ENCODE data around the gene PIF1. TPM values are rescaled to one million over a fixed set of nuclear protein-coding genes. Genes with fewer than 3 reads are reported as not detected.

PIF1 gene
- total and polyA plus RNA-seq, 2 of the 4 experiments (the other 2 are of a cell fraction) = 3.9 to 19.9 TPM

- H3K9me1 ChIP-seq (ENCODE audit: insufficient read depth, low read length) = no peaks in the 10 kb centered on the region
- ATAC-seq (ENCODE audit: low read depth) = no peak
- CTCF ChIA-PET = interaction anchor here (0.6 to 1.7 kb wide), 9 partner anchors 8 to 1013 kb away, joined by 3 to 11 read pairs (median 4); partner anchors contain the start of gene PIF1
These were observed 16.5 kb downstream of the PIF1 start for GRCh38 chr15:64808785-64809453.

More at GRCh38 chr15:64808785-64809453, 16.5 kb downstream of the PIF1 start:
- no peak for DNase-seq
- BruUV-seq (replicated peaks) = no TSS peak
- H3K9me3 ChIP-seq (ENCODE audit: control insufficient read depth, insufficient read depth, low read length) = no peaks in the 10 kb centered on the region
- TF ChIP-seq POLR2A (IDR thresholded peaks at IDR 0.05; ENCODE audit: low read depth, low read length) (no peak), SMC3 (IDR thresholded peaks at IDR 0.05; ENCODE audit: low read depth, low read length) (no peak), CHD1 (IDR thresholded peaks at IDR 0.05; ENCODE audit: low read depth, low read length) (no peak), CTCF (conservative IDR thresholded peaks at IDR 0.05; ENCODE audit: low read depth, low read length) (no peak), MAFK (IDR thresholded peaks at IDR 0.05; ENCODE audit: low read depth, low read length) (peak; percentile 54)
- H3K27me3 ChIP-seq (ENCODE audit: control insufficient read depth, insufficient read depth, low read length) = no peaks in the 10 kb centered on the region; the same call in 1 of the 2 replicates
- H3K4me2 ChIP-seq (ENCODE audit: low read depth, low read length) = no peak overlapping the region
- H4K20me1 ChIP-seq (ENCODE audit: insufficient read depth, low read length) = no peaks in the 10 kb centered on the region
- H2AFZ ChIP-seq (replicated peaks; ENCODE audit: low read length, poor library complexity) = no peak overlapping the region
- H3K23ac ChIP-seq (ENCODE audit: low read depth, low read length) = no peak overlapping the region
- no peak overlapping the region for H2AK5ac ChIP-seq (ENCODE audit: low read depth, low read length)
- in situ Hi-C loops (cut with MboI; ENCODE audit: low sequenced_read_pairs) (no loop called here), intact Hi-C loops (cut with micrococcal nuclease) (no loop called here), dilution Hi-C loops (cut with HindIII; ENCODE audit: low sequenced_read_pairs, unreplicated experiment) (no loop called here)
- no peaks in the 10 kb centered on the region for H3K36me3 ChIP-seq (ENCODE audit: control insufficient read depth, insufficient read depth, low read length)
- POLR2A ChIA-PET (ENCODE audit: unreplicated experiment) = interaction anchor here (0.6 kb wide), 1 partner anchor 74 kb away, joined by 4 read pairs; no protein-coding TSS in a partner anchor
- no peak overlapping the region for H2BK20ac ChIP-seq (ENCODE audit: low read depth, low read length)
- H3K79me1 ChIP-seq (ENCODE audit: low read depth in 1 of 2, low read length in 2 of 2) = no peaks in the 10 kb centered on the region
- H3K9ac ChIP-seq (ENCODE audit: low read depth, low read length) = no peak overlapping the region
- no peak overlapping the region for H3K27ac ChIP-seq (ENCODE audit: insufficient read depth, low read length)
- no peak overlapping the region for H2BK5ac ChIP-seq (ENCODE audit: low read depth, low read length, poor library complexity, severe bottlenecking)
- peaks cover 1% of the 10 kb centered on the region; the same call in 1 of the 2 replicates for H3K4me1 ChIP-seq (ENCODE audit: control insufficient read depth, insufficient read depth, low read length)
- no peak overlapping the region for H4K5ac ChIP-seq (ENCODE audit: low read depth, low read length)
- no peak overlapping the region for H2BK15ac ChIP-seq (ENCODE audit: low read depth, low read length)
- no peak overlapping the region for H3K14ac ChIP-seq (replicated peaks; ENCODE audit: low read depth, low read length)
- H4K91ac ChIP-seq (ENCODE audit: insufficient read depth, low read depth, low read length) = no peak overlapping the region
- H3K4ac ChIP-seq (ENCODE audit: low read depth, low read length) = no peak overlapping the region
- no peak overlapping the region for H3K56ac ChIP-seq (ENCODE audit: extremely low read depth, insufficient read depth, low read length)
- H3K18ac ChIP-seq (ENCODE audit: low read depth, low read length) = no peak overlapping the region
- WGBS, 2 experiments (ENCODE audit: extremely low coverage in 2 of 2, insufficient read length in 1 of 2) = 68% methylated on average over 6 of the region's 10 CpGs; no CpG with 5 or more reads in 1 of the 2 experiments
- no peak overlapping the region for H3K4me3 ChIP-seq (ENCODE audit: insufficient read depth, low read depth, low read length)
- H2AK9ac ChIP-seq (replicated peaks; ENCODE audit: low read depth, low read length, poor library complexity) = no peak overlapping the region
- H2BK120ac ChIP-seq (ENCODE audit: low read depth, low read length) = no peak overlapping the region
- H4K8ac ChIP-seq (ENCODE audit: low read depth in 2 of 2, low read length in 2 of 2) = no peak overlapping the region

Data from IMR-90 (cell line).